SK-N-MC (cell line): ENCODE results near the gene MMP2.

Experiments
- EZH2 ChIP-seq: fragments of 200-600 bp; sonication (generic); IDR thresholded peaks from one replicate; pipeline ENCODE4 v1.6.1; 2017; ENCODE audit warnings: antibody characterized with exemption
- FOXP2 ChIP-seq: optimal IDR thresholded peaks from 2 replicates; pipeline ENCODE3; 2011; ENCODE audit warnings: mild to moderate bottlenecking, moderate library complexity; ENCODE audit not compliant: insufficient read depth; ENCODE audit errors: extremely low read length, control extremely low read depth
- POLR2AphosphoS5 ChIP-seq: IDR thresholded peaks from 2 replicates; pipeline ENCODE4 v1.6.1; 2012; ENCODE audit warnings: mild to moderate bottlenecking, low read depth, low read length, borderline replicate concordance

GRCh38 chr16:55433535-55433934 is 45.5 kb upstream of the MMP2 start:
- TF ChIP-seq POLR2AphosphoS5 (no peak), EZH2 (no peak), FOXP2 (no peak)
